Testis (tissue), 2 donors: Measurements from ENCODE around the gene HOXB3.

Experiments
- CTCF ChIP-seq, 3 experiments: fragments of 450-650 bp in 2 of 3; fragments of 200-600 bp in 1 of 3; sonication (generic) in 1 of 3; IDR thresholded peaks; one replicate each; pipeline ENCODE4 v1.5.1; 2016 to 2019; ENCODE audit warnings: antibody characterized with exemption in 3 of 3, mild to moderate bottlenecking in 2 of 3, moderate library complexity in 1 of 3
- POLR2A ChIP-seq: fragments of 450-650 bp; IDR thresholded peaks from one replicate; pipeline ENCODE4 v1.6.1; 2017; ENCODE audit warnings: antibody characterized with exemption, mild to moderate bottlenecking, moderate library complexity

- TF ChIP-seq CTCF (IDR thresholded peaks at IDR 0.05), result no peak
- TF ChIP-seq POLR2A, result no peak
Observed at GRCh38 chr17:48562934-48563333, 27.1 kb downstream of the HOXB3 start.
